Stomach (tissue), 4 donors: ENCODE data around the gene PARS2.
A peak's percentile ranks its signal among the peaks of the same experiment; 100 is the strongest.

Source experiments
- POLR2A ChIP-seq, 4 donors: fragments of 450-650 bp; IDR thresholded peaks; one replicate each; pipeline ENCODE4 v1.6.1; 2016; ENCODE audit warnings: antibody characterized with exemption in 4 of 4, control low read depth in 2 of 4, mild to moderate bottlenecking in 1 of 4, moderate library complexity in 1 of 4
- POLR2AphosphoS5 ChIP-seq, 3 donors: sonication (generic); formaldehyde crosslinking; IDR thresholded peaks; one replicate each; pipeline ENCODE4 v1.6.1; 2016; ENCODE audit warnings: antibody characterized with exemption in 3 of 3
- TF ChIP-seq, protein P1 (sequence below), 7 experiments: fragments of 450-650 bp in 4 of 7; fragments of 200-600 bp in 3 of 7; sonication (generic) in 3 of 7; IDR thresholded peaks; one replicate each; pipeline ENCODE4 v1.5.1; 2016 to 2019; ENCODE audit warnings: antibody characterized with exemption in 7 of 7, control low read depth in 2 of 7, mild to moderate bottlenecking in 1 of 7

DNA sequence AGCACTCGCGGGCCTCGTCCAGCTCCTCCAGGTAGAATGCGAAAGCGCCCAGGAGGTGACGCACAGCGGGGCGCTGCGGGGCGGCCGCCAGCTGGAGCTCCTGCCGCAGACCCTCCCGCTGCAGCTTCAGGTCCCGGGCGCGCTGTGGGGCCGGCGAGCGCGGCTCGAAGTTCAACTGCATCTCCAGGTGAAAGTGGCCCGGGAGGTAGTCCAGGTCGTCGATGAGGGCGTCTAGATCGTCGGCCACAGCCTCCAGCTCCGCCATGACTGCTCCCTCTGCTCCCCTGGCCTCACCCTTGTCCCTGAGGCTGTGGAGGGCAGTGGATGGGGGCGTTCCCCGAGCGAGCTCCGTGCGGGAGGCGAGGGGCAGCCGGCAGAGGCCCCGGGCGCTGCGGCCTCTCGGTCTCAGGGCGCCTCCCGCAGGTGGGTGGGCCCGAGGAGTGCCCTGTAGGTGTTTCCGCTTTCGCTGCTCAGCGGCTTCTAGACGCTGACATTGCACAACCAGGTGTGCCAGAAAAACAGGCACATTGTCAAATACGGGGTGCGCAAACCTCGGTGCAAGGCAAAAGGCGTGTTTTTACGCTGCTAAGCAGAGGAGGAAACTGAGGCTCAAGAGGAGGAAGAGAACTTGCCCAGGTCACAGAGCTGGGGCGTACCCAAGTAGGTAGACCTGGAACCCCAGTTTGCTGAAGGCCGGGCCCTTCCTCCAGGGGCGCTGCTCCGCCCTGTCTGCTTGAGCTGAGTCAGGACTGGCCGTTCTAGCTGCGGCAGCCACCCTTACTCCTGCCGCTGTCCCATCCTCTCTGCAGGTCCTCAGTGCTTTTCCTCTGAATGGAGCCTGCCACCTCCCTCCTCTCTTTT lies 36.8 kb upstream of the PARS2 start, which contains the start of gene TTC22:
- TF ChIP-seq, protein P1, sequence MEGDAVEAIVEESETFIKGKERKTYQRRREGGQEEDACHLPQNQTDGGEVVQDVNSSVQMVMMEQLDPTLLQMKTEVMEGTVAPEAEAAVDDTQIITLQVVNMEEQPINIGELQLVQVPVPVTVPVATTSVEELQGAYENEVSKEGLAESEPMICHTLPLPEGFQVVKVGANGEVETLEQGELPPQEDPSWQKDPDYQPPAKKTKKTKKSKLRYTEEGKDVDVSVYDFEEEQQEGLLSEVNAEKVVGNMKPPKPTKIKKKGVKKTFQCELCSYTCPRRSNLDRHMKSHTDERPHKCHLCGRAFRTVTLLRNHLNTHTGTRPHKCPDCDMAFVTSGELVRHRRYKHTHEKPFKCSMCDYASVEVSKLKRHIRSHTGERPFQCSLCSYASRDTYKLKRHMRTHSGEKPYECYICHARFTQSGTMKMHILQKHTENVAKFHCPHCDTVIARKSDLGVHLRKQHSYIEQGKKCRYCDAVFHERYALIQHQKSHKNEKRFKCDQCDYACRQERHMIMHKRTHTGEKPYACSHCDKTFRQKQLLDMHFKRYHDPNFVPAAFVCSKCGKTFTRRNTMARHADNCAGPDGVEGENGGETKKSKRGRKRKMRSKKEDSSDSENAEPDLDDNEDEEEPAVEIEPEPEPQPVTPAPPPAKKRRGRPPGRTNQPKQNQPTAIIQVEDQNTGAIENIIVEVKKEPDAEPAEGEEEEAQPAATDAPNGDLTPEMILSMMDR (IDR thresholded peaks at IDR 0.05), result peak in 5 of 7 experiments; percentile 46 to 65 (median 57)
- no peak for TF ChIP-seq POLR2A (IDR thresholded peaks at IDR 0.05)
- TF ChIP-seq POLR2AphosphoS5 (IDR thresholded peaks at IDR 0.05), result peak in 2 of 3 donors; percentile 12 to 27
